NCI-H2029 treated with DMSO at 0.1 percent for 48 hours (cell line): ENCODE results near the gene FBN1.

Source experiments
- DNase-seq: peaks from one replicate; lab custom pipeline; 2025; lab: John Stamatoyannopoulos, UW

Gene FBN1

DNA sequence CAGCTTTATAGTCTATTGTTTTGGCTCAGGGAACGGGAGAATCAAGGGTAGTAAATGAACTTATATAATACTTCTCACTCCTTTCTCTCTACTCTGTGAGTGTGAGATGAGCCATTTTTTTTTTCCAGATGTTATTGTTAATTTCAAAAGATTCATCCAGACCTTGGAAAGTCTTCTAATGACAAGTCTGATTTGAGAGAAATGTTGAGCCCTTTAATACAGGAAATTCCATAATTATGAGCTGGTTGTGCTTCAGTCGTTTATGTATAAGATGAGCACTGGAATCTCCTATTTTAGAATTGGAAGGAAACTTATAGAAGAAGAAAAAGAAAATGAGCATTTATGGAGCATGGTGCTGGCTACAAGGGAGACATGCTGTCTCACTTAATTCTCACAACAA is 92.0 kb downstream of the FBN1 start:
- no peak for DNase-seq

DNA sequence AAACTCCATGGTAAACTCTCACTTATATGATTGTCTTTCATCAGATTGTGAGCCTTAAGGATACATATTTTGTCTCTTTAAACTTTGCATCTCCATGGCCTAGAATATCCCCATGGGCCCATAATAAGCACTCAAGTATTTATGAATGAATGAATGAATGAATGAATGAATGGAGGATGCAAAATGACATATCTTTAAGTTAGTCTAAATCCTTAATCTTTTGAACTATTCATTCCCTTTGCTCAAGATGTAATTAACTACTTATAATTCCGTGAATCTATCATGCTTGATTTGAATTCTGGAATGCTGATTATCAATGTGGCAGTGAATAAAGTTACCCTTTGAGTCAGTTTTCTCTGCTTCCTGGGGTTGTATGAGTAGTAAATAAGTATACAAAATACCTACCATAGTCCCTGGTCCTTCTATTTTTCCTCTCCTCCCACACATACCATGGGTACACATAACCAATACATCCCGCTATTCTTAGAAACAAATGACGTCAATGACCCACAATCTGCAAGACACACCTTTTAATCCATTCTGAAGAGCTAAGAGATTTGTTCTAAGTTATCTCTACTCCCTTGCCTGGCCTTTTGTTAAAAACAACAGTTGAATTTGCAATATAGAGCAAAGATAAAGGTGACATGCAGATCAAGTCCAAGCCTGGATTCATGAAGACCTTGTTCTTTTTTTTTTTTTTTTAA is 94.5 kb downstream of the FBN1 start:
- no peak for DNase-seq

DNA sequence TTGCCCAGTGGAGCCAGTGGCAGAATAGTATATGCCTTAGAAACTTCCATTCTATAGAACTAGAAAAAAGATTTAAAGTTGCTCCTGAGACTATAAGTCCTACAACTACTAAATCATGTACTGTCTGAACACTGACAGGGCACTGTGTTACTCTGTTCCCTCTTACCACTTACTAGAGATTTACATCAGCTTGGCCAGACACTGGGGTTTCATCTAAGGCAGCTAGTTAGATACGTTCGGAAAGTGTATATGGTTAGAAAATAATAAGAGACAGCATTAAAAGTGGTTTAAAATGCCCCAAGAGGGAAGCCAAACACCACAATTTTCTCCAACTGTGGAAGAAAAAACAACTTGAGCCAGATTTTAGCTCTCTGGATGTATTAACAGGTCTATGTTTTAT is 97.1 kb downstream of the FBN1 start:
- no peak for DNase-seq

DNA sequence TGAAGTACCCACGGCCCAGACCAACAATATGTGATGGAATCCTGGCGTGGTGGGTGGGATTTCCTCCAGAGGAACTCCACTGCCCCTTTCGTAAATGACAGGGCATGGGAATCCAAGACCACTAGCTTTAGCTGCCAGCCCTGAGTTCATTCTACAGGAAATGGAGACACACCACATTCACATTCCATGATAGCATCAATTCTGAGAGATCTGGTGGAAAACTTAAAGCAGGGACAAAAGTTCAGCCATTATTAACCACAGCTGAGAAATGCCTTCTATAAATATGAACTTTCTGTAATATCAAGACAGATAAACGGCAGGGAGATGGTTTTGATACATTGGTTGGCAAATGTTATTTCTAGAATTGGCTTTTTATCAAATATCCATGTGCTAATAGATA is 98.2 kb downstream of the FBN1 start:
- no peak for DNase-seq

DNA sequence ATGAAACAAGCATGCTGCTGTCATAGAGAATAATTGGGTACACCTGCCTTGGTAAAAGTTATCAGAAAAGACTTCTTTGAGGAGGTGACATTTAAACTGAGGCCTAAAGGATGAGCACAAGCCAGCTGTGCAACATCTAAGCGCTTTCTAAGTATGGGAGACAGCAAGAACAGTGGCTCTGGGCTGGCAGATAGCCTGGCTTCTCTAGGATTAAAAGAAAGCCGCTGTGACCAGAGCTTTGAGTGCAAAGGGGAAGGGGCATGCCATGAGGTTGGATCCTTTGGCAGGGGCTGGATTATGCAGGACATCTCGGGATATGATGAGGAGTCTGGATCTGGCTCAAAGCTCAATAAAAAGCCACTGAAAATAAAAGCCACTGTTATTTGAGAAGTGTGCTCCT is 99.2 kb downstream of the FBN1 start:
- DNase-seq: no peak

DNA sequence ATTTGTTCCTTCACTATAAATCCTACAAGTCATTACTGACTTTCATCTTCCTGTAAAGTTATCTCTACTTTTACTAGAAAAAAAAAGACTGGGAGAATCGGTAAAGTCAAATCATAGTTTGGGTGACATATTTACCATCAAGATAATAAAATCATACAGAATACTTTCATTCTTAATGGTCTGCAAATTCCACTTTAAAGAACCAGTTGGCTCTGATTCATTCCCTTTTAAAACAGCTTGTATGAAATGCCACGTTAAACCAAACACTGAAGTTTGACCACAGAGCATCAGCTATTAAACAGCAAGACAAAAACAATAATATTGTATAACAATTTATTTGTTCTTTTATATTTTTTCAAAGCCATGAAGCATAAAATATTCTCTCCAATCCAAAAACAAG is 100.7 kb downstream of the FBN1 start:
- no peak for DNase-seq

DNA sequence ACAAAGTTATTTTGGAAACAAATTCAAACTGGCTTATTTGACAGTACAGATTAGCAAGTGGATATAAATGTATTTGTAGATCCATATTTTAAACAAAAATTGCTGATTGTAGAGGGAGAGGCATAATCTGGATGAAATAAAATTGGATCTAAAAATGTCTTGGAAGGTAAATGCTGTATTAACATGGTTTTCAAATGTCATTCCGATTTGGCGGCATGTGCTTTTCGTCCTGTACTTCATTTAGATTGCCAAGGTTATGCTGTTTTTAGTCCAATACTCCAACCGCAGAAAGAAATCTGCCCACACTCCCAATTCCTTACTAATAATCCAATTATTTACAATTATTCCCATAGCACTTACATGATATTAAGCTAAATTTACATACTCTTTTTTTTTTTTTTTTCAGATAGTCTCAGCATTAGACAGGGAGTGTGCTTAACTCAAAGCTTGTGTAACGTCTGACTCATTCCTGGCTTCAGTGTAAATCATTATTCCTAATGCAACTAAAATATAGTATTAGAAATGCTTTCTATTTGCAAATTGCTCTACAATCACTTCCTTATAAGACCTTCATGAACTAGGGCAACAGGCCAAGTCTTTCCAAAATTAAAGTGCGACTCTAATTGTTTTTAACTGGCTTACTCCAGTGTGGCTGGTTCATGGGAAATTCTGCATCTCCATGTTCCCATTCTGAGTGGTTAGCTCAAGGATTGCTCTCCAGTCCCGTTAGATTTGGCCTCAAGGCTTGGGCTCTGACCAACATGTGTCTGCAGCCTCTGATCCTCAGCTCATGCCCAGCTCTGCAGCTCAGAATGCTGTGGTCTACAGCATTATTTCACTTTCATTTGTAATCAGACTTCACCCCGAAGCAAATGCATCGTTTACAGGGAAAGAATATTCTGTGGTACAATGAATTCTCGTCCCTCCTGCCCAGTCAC is 103.9 kb downstream of the FBN1 start:
- no peak for DNase-seq

DNA sequence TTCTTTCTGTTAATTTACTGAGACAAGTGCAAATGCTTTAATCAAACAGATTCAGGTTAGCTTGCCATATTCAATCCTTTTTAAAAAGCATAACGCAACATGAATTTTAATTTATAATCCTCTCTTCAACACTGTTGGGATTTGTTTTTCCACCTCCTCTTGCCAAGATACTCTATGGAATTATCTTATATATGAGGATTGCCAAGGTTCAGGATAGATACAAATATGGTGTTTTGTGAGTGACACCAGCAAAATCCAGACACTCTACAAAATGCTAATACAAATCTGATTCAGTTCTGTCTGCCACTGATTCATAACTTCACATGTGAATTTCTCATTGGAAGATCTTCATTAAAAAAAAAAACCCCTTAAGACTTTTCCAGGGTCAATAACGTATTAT is 104.8 kb downstream of the FBN1 start:
- DNase-seq: no peak

DNA sequence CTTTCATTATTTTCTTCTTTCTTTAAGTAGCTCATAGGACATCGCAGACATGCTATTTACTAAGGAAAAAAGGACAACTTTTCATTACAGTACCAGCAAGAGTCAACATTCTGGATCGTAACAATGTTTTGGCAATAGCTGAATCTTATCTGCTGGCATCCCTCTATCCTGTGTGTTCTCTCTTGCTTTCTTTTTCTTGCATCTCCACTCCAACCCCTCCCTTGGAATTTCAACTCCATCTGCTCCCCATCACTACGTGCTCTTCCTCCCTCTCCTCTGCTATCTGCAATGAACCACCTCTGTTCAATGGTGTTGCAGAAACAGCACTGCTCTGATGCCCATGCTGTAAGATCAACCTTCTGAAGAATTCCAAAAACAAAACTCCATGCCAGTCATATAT is 106.6 kb downstream of the FBN1 start:
- DNase-seq: no peak

DNA sequence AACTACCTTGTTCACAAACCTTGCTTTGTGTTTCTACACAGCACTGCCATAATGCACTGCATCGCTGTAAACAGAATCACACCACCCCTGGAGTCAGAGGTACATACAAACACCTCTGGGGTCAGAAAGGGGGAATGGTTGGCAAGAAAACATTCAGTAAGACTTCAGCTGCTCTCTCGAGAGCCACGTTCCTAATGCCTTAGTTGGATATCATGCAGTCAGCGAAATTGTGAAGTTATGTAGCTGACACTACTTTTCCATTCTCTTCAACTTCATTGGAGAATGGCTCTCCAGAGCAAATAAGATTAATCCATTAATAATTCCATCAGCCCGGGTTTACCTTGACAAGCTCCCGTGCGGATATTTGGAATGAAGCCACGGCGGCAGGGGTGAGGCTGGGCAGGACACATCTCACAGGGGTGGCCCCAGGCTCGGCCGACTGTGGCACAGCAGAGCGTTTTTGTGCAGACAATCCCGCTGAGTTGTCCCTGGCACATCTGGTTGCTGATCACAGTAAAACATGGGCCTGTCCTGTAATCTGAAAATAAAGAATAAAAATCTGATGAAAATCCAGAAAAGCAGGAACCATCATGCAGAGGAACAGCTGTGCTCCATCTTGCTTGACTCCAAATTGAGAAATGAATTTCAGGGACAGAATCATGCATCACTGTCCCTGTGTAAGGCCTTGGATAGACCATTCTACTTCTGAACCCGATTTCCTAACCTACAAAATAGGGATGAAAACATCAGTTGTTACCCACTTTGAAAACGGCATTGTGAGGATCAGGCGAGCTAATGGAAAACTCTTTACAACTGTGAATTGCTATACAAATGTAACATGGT is 108.0 kb downstream of the FBN1 start:
- no peak for DNase-seq

DNA sequence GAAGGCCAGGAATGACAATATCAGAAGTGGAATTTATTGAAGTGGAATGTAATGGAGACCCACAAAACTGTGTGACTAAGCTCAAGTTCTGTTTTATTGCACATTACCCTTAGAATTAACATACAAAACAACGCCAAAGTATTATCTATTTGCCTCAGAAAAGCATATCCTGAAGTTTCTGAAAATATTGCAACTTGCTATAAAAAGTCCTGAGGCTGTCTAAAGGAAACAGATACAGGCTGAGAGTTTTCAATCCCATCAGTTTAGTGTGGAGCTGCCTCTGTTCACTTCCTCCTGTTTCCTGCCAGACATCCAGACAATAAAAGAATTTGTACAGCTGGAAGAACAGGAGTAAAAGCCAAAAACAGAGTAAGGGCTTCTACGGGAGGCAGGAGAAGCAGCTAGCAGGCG is 108.8 kb downstream of the FBN1 start:
- DNase-seq: no peak

DNA sequence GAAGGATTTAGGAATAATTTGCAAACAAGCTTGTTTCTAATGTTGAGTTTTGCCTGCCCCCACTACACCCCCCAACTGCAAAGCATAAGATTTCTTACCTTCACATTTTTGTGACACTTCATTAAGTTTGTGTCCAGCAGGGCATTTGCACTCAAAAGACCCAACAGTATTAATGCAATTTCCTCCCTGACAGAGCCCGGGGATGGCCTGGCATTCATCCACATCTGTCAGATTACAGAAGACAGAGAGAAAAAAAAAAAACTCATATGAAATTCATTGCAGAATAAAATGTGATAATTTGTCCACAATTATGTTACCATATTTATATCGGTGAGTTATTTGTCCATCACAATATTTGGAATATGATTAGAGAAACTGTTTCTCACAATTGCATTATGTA is 111.5 kb downstream of the FBN1 start:
- DNase-seq: no peak

DNA sequence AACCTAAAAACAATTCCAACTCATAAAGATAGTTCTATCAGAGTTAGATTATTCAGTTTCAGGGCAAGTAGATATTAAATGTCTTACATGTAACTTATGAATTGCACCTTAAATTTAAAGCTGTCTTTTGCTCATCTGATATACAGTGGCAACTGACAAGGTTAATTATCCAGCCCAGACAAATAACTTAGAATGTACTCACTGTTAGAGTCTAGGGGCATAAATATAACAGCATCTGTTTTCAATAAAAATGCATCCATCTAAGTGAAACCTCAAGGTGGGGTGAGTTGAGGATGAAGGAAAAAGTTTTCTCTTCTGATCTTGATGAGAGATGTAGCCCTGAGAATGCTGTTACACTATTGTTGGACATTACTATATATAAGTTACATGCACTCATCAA is 112.6 kb downstream of the FBN1 start:
- no peak for DNase-seq

DNA sequence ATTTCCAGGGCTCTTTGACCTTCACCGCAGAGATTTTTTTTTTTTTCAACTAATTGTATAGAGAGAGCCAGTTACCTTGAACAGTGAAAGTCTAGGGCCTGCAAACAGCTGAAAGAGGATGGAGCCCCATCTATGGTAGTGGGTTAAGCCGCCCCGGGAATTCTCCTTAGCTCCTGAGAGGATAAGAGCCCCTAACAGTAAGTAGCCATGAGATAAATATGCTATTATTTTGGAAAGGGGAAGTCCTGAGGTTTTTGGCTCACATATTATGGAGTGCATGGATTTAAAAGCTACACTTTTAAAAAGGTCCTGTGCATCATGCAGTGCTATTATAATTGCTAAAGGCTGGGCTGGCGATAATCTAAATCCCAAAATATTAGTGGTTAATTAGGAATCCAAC is 115.0 kb downstream of the FBN1 start:
- DNase-seq: no peak

DNA sequence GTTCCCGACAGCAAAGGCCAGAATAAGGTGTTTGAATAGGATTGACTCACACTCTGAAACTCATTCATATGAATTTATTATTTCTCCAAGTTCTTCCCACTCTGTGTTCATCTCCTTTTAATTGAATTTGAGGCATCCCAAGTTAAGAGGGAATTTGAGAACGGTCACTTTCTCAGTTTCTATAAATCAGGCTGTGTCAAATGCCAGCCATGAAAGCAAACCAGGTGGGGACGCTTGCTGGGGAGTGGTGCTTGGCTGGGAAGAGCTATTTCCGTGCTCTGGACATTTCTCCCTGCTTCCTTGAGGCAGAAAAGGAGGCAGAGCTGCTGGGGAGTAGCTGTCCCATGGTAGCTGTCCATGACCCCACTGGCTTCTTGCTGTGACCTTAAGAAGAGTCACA is 116.6 kb downstream of the FBN1 start:
- DNase-seq: no peak

DNA sequence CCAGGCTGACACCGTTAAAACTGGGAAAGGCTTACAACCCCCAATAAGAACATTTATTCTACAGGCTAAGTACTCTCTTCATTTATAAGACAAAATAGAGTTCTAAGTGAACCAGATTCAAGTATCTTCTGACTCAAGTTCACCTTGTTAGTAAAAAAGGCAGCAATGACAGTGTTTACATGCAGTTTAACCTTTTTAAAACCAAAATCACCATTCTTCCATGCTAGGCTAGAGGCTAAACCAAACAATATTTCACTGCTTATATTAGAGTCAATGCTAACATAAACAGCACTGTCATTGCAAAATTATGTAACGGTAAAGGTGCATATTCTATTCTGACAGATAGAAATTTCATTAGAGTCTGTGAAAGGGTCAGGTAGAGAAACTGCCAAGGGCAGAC is 118.0 kb downstream of the FBN1 start:
- no peak for DNase-seq

DNA sequence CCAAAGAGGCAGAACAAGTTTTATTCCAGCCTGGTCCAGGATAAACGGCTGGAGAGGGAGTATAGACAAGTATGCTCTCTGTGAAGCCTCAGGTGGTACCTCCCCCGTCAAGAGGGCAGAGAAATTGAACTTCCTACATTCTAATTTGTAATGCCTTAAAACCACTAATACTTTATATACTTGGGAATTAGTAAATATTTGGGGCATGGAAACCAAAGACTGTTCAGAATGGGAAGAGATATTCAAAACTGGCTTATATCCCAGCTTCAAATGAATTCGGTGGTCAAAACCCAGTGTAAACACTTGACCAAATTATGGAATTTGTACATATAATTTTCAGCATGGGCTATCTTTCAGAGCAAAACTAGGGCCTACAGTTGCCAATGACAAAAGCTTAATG is 122.6 kb downstream of the FBN1 start:
- DNase-seq: no peak

DNA sequence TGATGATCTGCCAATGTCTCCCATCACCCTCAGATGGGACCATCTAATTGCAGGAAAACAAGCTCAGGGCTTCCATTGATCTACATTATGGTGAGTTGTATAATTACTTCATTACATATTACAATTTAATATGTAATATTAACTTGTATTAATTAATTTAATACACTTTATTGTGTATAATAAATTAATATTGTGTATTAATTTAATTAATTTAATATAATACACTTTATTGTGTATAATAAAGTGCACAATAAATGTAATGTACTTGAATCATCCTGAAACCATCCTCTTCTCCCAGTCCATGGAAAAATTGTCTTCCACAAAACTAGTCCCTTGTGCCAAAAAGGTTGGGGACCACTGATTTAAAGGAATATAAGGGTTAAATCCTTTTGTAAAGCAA is 123.4 kb downstream of the FBN1 start:
- no peak for DNase-seq

DNA sequence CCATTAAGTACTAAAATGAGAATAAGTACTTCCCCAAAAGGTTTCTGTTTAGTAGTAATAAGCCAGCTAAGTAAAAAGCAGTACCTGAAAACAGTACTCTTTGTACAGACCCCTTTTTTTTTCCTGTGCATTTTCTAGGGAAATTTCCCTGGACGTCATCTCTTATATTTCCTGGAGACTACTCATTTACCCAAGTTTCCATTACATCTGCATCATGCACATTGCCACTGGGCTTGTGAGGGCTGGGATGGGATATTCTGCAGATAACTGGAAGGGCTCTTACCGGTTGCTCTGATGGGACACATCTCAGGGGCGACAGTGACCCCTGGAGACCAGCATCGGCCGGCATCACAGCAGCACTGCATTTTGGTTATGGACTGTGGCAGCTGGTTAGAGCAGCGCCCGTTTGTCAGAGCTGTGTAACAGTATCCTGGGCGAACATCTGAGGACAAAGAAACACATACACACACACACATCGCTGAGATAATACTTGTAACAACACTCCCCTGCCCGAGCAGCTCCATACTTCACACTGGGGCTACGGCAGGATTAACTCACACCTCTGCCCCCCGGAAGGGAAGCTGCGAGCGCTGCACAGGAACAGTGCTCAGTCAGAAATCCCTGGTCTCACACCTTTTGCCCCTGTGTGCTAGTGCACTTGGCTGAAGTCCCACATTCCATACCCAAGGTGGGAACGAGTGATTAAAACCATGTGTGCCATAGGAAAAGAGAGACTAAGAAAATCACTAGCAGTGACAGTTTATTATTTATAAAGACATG is 124.9 kb downstream of the FBN1 start:
- DNase-seq: no peak

DNA sequence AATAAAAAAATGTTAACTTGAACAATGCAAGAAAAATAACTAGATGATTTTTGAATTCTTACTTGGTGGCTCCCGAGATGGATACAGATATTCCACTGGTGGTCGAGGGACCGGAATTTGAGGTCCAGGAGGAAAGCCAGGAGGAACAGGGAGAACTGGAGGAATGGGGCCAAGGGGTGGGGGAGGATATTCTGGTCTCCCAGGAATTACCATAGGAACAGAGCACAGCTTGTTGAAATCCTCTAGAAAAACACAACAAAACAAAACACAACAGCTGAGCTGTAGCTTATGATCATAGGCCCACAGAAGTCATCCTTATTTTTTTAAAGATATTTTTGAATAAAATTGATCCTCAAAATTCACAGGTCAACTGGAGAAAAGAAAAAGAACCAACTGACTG is 129.4 kb downstream of the FBN1 start:
- DNase-seq: no peak

DNA sequence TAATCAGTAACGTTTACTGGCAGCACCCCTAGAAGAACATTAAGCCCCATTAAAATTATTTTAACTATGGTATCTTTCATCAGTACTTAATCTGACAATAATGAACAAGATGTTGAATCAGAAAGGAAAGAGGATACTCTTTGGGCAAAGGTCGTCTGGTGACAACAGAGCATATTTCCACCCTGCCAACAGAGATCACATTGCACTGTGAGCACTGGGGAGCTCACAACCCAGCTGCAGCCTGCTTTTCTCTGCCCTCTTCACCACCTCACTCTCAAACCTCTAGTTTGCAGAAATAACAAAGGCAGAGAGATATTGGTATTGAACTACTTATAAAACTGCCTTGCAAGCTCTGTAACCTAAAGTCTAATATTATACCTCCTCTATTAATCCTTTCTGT is 130.0 kb downstream of the FBN1 start:
- no peak for DNase-seq
